Urinary bladder (tissue), 4 donors: ENCODE results near the gene GDF15. TPM values are rescaled to one million over a fixed set of nuclear protein-coding genes. Genes with fewer than 3 reads are reported as not detected.

Source experiments
- DNase-seq: peaks from one replicate; pipeline ENCODE4 v3.0.0-alpha.2; 2015; ENCODE audit errors: extremely low spot score
- H3K27ac ChIP-seq: one replicate; pipeline ENCODE4 v1.5.1; 2013; ENCODE audit warnings: low read depth, mild to moderate bottlenecking, moderate library complexity
- H3K36me3 ChIP-seq: one replicate; pipeline ENCODE4 v1.6.1; 2013; ENCODE audit warnings: mild to moderate bottlenecking, moderate library complexity; ENCODE audit not compliant: insufficient read depth
- H3K4me1 ChIP-seq: one replicate; pipeline ENCODE4 v1.6.1; 2013; ENCODE audit warnings: mild to moderate bottlenecking, moderate library complexity; ENCODE audit not compliant: insufficient read depth
- H3K4me3 ChIP-seq: one replicate; pipeline ENCODE4 v1.5.1; 2013; ENCODE audit warnings: low read depth, low read length
- whole genome bisulfite sequencing: extraction: QIAGEN DNeasy Blood & Tissue Kit; methylation state at CpG from one replicate; pipeline ENCODE4 v1.1.7; 2013; 5-methylcytosine and 5-hydroxymethylcytosine counted together
- polyA plus RNA-seq: library from polyadenylated mRNA; stranded (reverse); fragments of 200-250 nt; gene quantifications from one replicate; pipeline ENCODE4 v1.2.3, GENCODE V29; 2013
- total RNA-seq: library from RNA; depleted of rRNA; stranded (reverse); fragments of >200 nt; gene quantifications from one replicate; pipeline ENCODE4 v1.2.3, GENCODE V29; 2014
- donor health status: healthy with polysubstance abuse.
- donor health status: healthy.

GDF15 gene
- total and polyA plus RNA-seq, 2 donors: 12.5 to 58.2 TPM

DNA sequence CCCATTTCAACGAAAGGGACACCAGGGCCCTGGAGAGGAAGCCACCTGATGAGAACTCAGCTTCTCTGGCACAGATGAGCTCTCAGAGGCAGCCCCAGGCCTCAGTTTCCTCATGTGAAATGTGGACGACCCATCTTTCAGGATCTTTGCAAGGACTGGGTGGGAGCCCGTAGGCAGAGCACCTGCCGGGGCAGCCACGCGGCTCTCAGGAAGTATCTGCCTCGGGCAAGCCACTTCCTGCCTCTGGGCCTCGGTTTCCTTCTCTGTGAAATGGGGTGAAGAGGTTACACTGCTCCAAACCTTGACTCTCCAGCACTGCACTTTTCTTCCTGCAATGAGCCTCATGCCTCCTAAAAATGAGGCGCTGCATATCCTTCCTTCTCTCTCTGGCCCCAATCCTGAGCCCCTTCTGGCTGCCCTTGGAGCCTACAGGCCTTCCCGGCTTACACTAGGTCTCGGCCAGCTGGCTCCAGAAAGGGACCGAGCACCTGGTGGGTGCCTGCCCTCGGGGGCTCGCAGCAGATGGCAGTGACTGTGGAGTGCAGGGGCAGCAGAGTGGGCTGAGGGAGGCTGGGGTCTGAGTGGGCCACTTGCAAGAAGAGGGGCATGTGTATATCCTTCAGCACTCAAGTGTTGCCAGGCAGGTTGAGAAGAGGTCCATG is 36.7 kb downstream of the GDF15 start:
- no peaks in the 10 kb centered on the region for H3K4me1 ChIP-seq
- 79% methylated on average over 14 of the region's 14 CpGs for WGBS
- DNase-seq: no peak
- H3K4me3 ChIP-seq: no peak overlapping the region
- H3K27ac ChIP-seq: no peak overlapping the region
- H3K36me3 ChIP-seq: no peaks in the 10 kb centered on the region

DNA sequence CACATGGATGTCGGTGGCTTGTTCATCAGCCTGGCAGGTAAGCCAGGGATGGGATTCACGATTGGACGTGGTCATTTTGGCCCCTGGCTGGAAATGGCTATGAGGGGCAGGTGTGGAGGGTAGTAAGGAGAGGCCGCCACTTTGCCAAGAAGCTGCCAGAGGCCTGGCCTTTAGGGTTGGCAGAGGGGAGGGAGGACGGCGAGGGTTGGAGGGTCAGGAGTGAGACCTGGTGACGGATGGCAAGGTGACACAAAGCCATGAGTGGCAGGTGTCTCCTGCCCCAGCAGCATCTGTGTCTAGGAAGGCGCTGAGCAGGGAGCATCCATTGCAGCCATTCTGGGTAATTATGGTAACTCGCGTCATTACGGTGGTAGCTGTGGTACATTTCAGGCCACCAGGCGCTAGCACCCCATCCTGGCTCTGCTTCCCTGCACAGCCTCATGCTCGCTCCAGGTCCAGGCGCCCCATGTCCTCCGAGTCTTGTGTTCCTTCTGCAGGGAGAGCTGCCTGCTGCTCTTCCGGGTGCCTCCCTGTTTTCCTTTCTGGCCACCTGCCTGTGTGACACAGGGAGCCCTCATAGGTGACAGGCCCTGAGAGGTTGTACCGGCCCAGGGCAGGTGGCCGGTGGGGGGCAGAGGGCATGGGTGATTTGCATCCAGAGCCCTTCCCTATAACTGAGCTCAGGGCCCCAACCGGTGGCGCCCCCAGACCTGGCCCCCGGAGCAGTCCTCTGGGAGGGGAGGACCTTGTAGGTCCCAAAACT is 37.5 kb downstream of the GDF15 start:
- H3K36me3 ChIP-seq: no peaks in the 10 kb centered on the region
- H3K27ac ChIP-seq: no peak overlapping the region
- H3K4me3 ChIP-seq: no peak overlapping the region
- DNase-seq: no peak
- H3K4me1 ChIP-seq: no peaks in the 10 kb centered on the region
- WGBS: 82% methylated on average over 21 of the region's 21 CpGs

- no peak overlapping the region for H3K27ac ChIP-seq
- no peak for DNase-seq
- 70% methylated on average over 22 of the region's 22 CpGs for WGBS
- no peaks in the 10 kb centered on the region for H3K36me3 ChIP-seq
- H3K4me3 ChIP-seq: no peak overlapping the region
- no peaks in the 10 kb centered on the region for H3K4me1 ChIP-seq
Measured at GRCh38 chr19:18424122-18424889, 38.3 kb downstream of the GDF15 start.

DNA sequence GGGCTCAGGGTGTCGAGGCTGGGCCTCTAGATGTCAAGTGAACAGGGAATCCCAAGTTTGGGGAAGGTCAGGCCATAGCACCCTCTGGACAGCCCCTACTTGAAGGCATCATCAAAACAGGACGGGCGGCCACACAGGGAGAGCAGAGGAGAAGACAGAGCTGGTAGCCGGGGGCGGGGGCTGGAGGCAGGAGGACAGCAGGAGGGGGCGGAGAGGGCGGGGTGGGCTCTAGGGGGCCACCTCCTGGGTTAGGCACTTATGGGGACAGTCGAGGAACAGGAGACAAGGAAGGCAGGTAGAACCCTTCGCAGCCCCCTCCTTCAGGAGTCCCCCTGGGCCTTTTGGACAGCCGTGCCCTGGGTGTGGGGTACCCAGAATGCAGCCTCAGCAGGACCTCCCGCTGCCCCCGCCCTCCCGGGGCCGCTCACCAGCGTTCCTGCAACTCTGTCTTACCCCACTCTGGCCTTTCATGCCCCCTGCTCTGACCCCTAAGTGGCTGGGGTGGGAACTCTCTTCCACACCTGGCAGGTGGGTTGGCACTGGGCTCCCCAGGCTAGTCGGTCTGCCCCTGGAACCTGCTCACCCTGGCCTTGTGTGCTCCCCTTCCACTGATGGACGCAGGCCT is 39.0 kb downstream of the GDF15 start:
- Histone ChIP-seq H3K4me3 (no peak overlapping the region), H3K36me3 (no peaks in the 10 kb centered on the region), H3K4me1 (peaks cover 1% of the 10 kb centered on the region), H3K27ac (no peak overlapping the region)
- 83% methylated on average over 17 of the region's 17 CpGs for WGBS
- DNase-seq: no peak

GRCh38 chr19:18425515-18426415 is 39.8 kb downstream of the GDF15 start:
- Histone ChIP-seq H3K36me3 (no peaks in the 10 kb centered on the region), H3K27ac (peak overlapping the region; percentile 51), H3K4me3 (no peak overlapping the region), H3K4me1 (peaks cover 1% of the 10 kb centered on the region)
- DNase-seq: no peak
- 43% methylated on average over 18 of the region's 18 CpGs for WGBS

GRCh38 chr19:18426416-18426767 is 40.4 kb downstream of the GDF15 start:
- Histone ChIP-seq H3K36me3 (no peaks in the 10 kb centered on the region), H3K4me1 (peaks cover 1% of the 10 kb centered on the region), H3K27ac (peak overlapping the region; percentile 43), H3K4me3 (no peak overlapping the region)
- DNase-seq: no peak
- WGBS: 67% methylated on average over 8 of the region's 8 CpGs

GRCh38 chr19:18427080-18427742 is 41.3 kb downstream of the GDF15 start:
- 78% methylated on average over 16 of the region's 16 CpGs for WGBS
- DNase-seq: no peak
- no peak overlapping the region for H3K4me3 ChIP-seq
- H3K36me3 ChIP-seq: no peaks in the 10 kb centered on the region
- peaks cover 1% of the 10 kb centered on the region for H3K4me1 ChIP-seq
- H3K27ac ChIP-seq: no peak overlapping the region

- WGBS: 90% methylated on average over 12 of the region's 12 CpGs
- Histone ChIP-seq H3K27ac (no peak overlapping the region), H3K36me3 (no peaks in the 10 kb centered on the region), H3K4me1 (peaks cover 1% of the 10 kb centered on the region), H3K4me3 (no peak overlapping the region)
- DNase-seq: no peak
Measured at GRCh38 chr19:18427743-18428113, 41.8 kb downstream of the GDF15 start.

- 68% methylated on average over 17 of the region's 17 CpGs for WGBS
Measured at GRCh38 chr19:18428173-18428786, 42.3 kb downstream of the GDF15 start.

GRCh38 chr19:18428787-18429674 is 43.1 kb downstream of the GDF15 start:
- H3K27ac ChIP-seq: peak overlapping the region; percentile 76

More at GRCh38 chr19:18428173-18428786, 42.3 kb downstream of the GDF15 start:
- Histone ChIP-seq H3K27ac (peak overlapping the region; percentile 76), H3K36me3 (no peaks in the 10 kb centered on the region), H3K4me1 (peaks cover 1% of the 10 kb centered on the region), H3K4me3 (no peak overlapping the region)
- DNase-seq: no peak

DNA sequence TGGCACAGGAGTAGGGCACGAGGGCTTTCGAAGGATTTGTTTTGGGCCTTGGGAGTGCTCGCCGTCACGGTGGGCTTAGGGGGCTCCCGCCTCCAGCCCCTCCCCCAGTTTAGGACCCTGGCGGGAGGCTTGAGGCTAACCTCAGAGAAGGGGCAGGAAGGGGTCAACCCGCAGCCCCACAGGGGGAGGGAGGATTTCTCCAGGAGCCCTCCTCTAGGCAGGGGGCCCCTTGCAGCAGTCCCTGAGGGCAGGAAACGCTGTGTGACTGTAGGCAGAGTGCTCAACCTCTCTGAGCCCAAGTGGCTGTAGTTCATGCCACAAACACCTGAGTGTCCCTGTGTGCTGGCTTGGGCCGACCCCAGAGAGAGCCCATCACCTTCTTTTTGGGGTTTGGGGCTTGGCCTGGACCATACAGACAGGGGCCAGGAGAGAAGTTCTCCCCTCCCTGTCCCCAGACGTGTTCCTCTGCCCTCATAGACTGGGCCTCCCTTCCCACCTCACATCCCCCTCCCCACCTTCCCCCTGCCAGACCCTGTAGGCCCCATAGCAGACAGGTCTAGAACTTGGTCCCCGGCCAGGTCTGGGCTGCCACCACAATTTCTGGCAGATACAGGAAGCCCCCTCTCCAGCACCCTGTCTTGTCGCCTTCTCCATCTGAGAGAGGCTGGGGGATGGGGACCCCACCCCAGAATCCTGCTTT is 43.9 kb downstream of the GDF15 start:
- Histone ChIP-seq H3K36me3 (no peaks in the 10 kb centered on the region), H3K4me3 (no peak overlapping the region), H3K4me1 (peaks cover 1% of the 10 kb centered on the region), H3K27ac (no peak overlapping the region)
- no peak for DNase-seq
- WGBS: 51% methylated on average over 13 of the region's 13 CpGs

More at GRCh38 chr19:18428787-18429674, 43.1 kb downstream of the GDF15 start:
- Histone ChIP-seq H3K4me3 (peak overlapping the region; percentile 45), H3K36me3 (no peaks in the 10 kb centered on the region), H3K4me1 (peaks cover 1% of the 10 kb centered on the region)
- DNase-seq: no peak
- WGBS: 5% methylated on average over 76 of the region's 77 CpGs
